UCSD-AML1 (cell line): ENCODE data around the gene ANKRD10.

Experiments used
- DNase-seq: peaks from one replicate; lab custom pipeline; 2025; ENCODE audit not compliant: unreplicated experiment; lab: John Stamatoyannopoulos, UW

Gene ANKRD10

GRCh38 chr13:110944968-110945927 lies 30.4 kb upstream of the ANKRD10 start:
- no peak for DNase-seq

DNA sequence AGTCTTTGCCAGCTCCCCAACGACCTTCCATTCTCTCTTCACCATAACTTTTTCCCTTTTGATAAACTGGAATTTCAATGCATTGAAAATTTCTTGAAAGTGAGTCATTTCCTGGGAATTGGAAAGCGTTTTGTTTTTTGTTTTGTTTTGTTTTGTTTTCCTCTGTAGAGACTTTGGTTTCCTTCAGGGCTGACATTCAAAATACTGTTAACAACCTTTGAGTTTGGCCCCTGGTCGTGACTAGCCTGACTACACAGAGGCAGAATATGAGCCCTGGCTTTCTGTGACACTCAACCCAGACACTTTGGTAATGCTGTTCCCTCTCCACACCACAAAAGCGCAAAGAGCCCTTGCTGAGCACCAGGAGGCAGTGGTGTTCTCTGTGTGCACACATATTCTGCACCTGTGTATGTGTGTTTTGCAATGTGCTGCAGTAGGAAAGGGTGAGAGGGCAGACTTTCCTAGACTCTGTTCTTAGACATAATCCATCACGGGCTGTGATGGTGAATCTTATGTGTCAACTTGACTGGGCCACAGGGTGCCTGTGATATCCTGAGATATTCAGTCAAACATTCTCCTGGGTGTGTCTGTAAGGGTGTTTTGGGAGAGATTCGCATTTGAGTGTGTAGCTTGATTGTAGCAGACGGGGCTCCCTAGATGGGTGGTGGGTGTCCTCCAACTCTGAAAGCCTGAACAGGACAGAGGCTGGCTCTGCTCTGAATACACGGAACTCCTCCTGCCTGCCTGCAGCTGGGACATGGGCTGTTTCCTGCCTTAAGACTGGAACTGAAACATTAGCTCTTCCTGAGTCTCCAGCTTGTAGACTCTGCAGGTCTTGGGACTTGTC lies 29.5 kb upstream of the ANKRD10 start:
- DNase-seq: peak; percentile 23

DNA sequence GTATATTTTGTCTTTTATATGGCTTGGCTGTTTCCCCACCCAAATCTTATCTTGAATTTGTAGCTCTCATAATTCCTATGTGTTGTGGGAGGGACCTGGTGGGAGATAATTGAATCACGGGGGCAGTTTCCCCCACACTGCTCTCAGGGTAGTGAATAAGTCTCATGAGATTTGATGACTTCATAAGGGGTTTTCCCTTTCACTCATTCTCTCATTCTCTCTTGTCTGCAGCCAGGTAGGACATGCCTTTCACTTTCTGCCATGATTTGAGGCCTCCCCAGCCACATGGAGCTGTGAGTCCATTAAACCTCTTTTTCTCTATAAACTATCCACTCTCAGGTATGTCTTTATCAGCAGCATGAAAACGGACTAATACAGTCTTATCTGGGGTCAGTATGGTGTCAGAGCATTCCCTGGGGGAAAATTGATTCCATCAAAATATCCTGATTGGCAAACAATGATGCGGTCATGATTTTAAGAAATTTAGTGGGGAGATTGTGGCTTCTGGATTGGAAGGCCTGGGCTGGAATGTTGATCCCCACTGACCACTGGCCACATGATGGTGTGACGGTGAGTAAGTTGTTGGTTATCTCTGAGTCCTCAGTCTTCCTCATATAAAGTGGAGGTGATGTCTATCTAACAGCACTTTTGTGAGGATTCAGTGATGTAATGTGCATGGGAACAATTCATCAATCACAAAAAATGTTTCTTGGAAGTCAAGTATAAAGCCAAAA lies 27.5 kb upstream of the ANKRD10 start:
- no peak for DNase-seq

DNA sequence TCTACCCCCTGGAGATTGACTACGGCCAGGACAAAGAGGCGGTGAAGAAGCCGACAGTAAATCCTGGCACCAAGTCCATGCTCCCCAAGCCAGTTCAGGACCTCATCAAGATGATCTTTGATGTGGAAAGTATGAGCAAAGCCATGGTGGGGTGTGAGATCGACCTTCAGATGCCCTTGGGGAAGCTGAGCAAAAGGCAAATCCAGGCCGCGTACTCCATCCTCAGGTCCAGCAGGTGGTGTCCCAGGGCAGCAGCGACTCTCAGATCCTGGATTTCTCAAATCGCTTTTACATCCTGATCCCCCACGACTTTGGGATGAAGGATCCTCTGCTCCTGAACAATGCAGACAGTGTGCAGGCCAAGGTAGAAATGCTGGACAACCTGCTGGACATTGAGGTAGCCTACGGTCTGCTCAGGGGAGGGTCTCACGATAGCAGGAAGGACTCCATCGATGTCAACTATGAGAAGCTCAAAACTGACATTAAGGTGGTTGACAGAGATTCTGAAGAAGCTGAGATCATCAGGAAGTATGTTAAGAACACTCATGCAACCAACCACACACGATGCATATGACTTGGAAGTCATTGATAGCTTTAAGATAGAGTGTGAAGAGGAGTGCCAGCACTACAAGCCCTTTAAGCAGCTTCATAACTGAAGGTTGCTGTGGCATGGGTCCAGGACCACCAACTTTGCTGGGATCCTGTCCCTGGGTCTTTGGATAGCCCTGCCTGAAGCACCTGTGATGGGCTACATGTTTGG lies 24.0 kb upstream of the ANKRD10 start:
- DNase-seq: no peak

DNA sequence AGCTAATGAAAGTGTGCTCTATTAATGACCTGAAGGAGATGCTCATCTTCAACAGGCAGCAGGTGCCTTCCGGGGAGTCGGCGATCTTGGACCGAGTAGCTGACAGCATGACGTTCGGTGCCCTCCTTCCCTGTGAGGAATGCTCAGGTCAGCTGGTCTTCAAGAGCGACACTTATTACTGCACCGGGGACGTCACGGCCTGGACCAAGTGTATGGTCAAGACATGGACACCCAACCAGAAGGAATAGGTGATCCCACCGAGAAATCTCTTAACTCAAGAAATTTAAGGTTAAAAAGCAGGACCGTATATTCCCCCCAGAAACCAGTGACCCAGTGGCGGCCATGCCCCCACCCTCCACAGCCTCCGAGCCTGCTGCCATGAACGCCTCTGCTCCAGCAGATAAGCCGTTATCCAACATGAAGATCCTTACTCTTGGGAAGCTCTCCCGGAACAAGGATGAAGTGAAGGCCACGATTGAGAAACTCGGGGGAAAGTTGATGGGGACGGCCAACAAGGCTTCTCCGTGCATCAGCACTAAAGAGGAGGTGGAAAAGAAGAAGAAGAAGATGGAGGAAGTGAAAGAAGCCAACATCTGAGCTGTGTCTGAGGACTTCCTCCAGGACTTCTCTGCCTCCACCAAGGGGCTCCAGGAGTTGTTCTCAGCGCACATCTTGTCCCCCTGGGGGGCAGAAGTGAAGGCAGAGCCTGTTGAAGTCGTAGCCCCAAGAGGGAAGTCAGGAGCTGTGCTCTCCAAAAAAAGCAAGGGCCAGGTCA lies 22.8 kb upstream of the ANKRD10 start:
- no peak for DNase-seq

GRCh38 chr13:110936519-110936918 lies 21.6 kb upstream of the ANKRD10 start:
- no peak for DNase-seq

DNA sequence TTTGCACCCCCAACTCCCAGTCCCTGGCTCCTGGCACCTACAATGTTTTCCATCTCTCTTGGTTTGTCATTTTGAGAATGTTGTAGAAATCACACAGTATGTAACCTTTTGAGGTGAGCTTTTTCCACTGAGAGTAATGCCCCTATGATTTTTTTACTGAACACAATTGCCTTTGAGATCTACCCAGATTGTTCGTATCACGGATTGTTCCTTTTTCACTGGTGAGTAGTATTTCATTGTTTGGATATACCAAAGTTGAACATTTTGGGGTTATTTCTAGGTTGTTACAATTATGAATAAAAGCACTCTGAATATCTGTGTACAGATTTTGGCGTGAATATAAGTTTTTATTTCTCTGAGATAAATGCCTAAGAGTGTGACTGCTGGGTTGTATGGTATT lies 17.7 kb upstream of the ANKRD10 start:
- DNase-seq: no peak

DNA sequence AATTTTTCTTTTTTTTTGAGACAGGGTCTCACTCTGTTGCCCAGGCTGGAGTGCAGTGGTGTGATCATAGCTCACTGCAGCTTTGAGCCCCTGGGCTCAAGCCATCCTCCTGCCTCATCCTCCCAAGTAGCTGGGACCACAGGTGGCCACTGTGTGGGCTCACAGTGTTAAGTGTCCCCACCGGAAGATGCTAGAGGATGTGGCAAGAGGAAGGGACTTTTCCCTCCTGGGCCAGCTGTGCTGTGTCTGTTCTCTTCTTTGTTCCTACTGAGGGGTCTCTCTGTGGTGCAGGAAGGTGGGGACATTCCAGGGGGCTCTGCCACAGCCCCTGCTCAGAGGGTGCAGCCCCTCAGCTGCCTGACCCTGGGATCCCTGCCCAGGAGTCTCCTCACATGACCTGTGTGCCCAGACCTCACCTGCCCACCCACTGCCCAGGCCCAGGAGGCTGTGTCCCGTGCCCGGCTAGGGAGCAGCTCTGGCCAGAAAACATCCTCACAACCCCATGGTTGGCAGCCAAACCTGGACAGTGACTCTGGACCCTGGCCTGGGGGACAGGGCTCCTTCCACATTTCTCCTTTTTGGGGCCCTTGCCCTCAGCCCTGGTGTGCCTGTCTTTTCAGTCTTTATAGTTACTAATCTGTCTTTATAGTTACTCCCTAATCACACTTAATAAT lies 14.4 kb upstream of the ANKRD10 start:
- DNase-seq: no peak

DNA sequence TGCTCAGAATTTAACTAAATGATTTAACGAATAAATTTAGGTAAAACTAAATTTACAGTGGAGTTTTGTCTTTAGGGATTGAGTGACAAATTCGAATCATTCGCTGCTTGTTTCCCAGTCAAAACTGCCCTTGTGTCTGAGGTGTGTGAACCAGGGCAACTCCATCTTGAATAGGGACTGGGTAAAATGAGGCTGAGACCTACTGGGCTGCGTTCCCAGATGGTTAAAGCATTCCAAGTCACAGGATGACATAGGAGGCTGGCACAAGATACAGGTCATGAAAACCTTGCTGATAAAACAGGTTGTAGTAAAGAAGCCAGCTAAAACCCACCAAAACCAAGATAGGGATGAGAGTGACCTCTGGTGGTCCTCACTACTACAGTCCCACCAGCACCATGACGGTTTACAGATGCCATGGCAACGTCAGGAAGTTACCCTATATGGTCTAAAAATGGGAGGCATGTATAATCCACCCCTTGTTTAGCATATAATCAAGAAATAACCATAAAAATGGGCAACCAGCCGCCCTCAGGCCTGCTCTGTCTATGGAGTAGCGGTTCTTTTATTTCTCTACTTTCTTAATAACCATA lies 10.2 kb upstream of the ANKRD10 start:
- no peak for DNase-seq

DNA sequence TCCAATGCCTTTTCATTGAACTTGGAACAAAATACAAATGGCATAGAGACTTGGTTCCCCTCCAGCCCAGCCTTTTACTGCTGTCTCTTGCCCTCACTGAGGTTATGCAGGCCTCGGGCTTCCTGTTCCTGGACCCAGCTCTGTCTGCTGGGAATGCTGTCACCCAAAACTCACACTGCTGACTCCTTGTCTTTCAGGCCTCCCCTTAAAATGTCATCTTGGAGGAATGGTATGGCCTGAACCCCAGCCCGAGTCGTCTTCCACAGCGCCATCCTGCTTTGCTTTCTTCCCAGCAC lies 9.7 kb upstream of the ANKRD10 start:
- no peak for DNase-seq

GRCh38 chr13:110923777-110924638 lies 9.1 kb upstream of the ANKRD10 start:
- no peak for DNase-seq

GRCh38 chr13:110923086-110923485 lies 8.2 kb upstream of the ANKRD10 start:
- no peak for DNase-seq

DNA sequence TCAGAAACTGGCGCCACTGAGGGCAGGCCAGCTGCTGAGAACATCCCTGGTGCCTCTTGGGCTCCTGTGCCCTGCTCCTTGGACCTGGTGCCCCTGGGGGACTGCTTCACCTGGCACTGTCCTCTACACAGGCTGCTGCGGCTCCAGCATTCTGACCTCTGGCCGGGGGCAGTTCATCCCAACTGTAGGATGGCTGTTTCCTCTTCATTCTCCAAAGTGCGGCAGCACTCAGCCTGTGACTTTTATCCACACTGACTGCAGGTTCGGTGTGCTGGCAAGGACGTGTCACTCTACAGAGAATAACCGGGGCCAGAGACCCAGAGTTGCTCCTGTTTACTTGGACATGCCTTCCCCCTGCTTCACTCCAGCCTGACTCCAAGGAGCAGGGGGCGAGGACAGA lies 7.6 kb upstream of the ANKRD10 start:
- no peak for DNase-seq

DNA sequence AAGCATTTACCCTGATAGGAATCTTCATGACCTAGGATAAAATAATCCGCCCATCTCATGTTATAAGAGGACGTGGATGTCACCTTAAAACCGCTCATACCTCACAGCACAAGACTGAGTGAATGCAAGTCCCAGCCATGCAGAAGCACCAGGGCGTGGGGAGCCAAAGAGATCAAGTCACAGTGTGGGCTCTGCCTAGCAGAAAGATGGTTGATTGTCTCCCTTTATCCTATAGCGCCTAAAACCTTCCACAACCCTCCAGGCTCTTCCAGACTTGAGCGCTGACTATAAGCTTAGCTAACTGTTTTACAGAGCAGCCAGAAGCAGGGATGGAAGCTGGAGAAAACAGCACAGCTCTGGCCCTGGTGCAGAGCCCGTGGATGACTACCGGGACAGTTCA lies 6.8 kb upstream of the ANKRD10 start:
- no peak for DNase-seq

- DNase-seq: peak; percentile 25
Measured at GRCh38 chr13:110921209-110921608, 6.3 kb upstream of the ANKRD10 start.

GRCh38 chr13:110920038-110920437 lies 5.2 kb upstream of the ANKRD10 start:
- DNase-seq: no peak

- DNase-seq: no peak
Measured at GRCh38 chr13:110916301-110917142, 1.7 kb upstream of the ANKRD10 start.
